Stimulated activated CD4-positive, alpha-beta T cell treated with anti-CD3 and anti-CD28 coated beads, Interleukin-1b, Interleukin-23, amount 100 ng/mL, for 1 hour (primary cell): Measurements from ENCODE around the gene EFNB3.

Source experiments
- DNase-seq, 2 donors: peaks; one replicate each; pipeline ENCODE4 v3.0.0-alpha.2; 2020; ENCODE audit warnings: low read depth in 2 of 2

Gene EFNB3

GRCh38 chr17:7716901-7717755 is 12.1 kb downstream of the EFNB3 start, which contains the start of gene DNAH2:
Gene DNAH2 (plus strand): TSS chr17:7717744. CDS start chr17:7719735, 1,991 bp downstream.
- no peak for DNase-seq

GRCh38 chr17:7717756-7718350 is 12.9 kb downstream of the EFNB3 start:
- no peak for DNase-seq

GRCh38 chr17:7719661-7720060 is 14.7 kb downstream of the EFNB3 start:
- no peak for DNase-seq

- no peak for DNase-seq
Measured at GRCh38 chr17:7720125-7720524, 15.1 kb downstream of the EFNB3 start.

- DNase-seq: no peak
Measured at GRCh38 chr17:7721612-7722011, 16.6 kb downstream of the EFNB3 start.

GRCh38 chr17:7727886-7728285 is 22.9 kb downstream of the EFNB3 start:
- no peak for DNase-seq

- no peak for DNase-seq
Measured at GRCh38 chr17:7729816-7730215, 24.8 kb downstream of the EFNB3 start.

GRCh38 chr17:7732981-7733539 is 28.1 kb downstream of the EFNB3 start:
- no peak for DNase-seq

GRCh38 chr17:7737601-7738000 is 32.6 kb downstream of the EFNB3 start:
- DNase-seq: no peak

- DNase-seq: no peak
Measured at GRCh38 chr17:7739746-7740145, 34.7 kb downstream of the EFNB3 start.

GRCh38 chr17:7740481-7741001 is 35.5 kb downstream of the EFNB3 start:
- no peak for DNase-seq

GRCh38 chr17:7742729-7743128 is 37.7 kb downstream of the EFNB3 start:
- no peak for DNase-seq

- no peak for DNase-seq
Measured at GRCh38 chr17:7744416-7744815, 39.4 kb downstream of the EFNB3 start.

GRCh38 chr17:7745748-7746470 is 40.9 kb downstream of the EFNB3 start:
- DNase-seq: no peak

- no peak for DNase-seq
Measured at GRCh38 chr17:7747635-7748071, 42.7 kb downstream of the EFNB3 start.

- DNase-seq: no peak
Measured at GRCh38 chr17:7748076-7748775, 43.2 kb downstream of the EFNB3 start.

- DNase-seq: no peak
Measured at GRCh38 chr17:7750321-7750821, 45.4 kb downstream of the EFNB3 start.

- DNase-seq: no peak
Measured at GRCh38 chr17:7754656-7755055, 49.7 kb downstream of the EFNB3 start.

GRCh38 chr17:7755095-7755890 is 50.3 kb downstream of the EFNB3 start:
- no peak for DNase-seq

GRCh38 chr17:7756968-7757367 is 52.0 kb downstream of the EFNB3 start:
- no peak for DNase-seq
